Fibroblast of lung (primary cell): Measurements from ENCODE around the gene NIT2. TPM values are rescaled to one million over a fixed set of nuclear protein-coding genes. Genes with fewer than 3 reads are reported as not detected.

ENCODE experiments used
- DNase-seq, 2 donors: peaks; one replicate each; pipeline versions ENCODE4 v3.0.0 to v3.0.0-alpha.2; 2010; ENCODE audit warnings: low read depth in 2 of 2
- H2AFZ ChIP-seq: 2 replicates; pipeline ENCODE4 v1.5.1; 2012; ENCODE audit warnings: low read length, control low read depth, inconsistent platforms
- H3K27ac ChIP-seq: 2 replicates; pipeline ENCODE4 v1.5.1; 2011; ENCODE audit warnings: low read length, control low read depth; ENCODE audit not compliant: insufficient read depth
- H3K27me3 ChIP-seq: 2 replicates; pipeline ENCODE4 v1.5.1; 2011; ENCODE audit warnings: mild to moderate bottlenecking, low read length; ENCODE audit not compliant: control insufficient read depth, insufficient read depth
- H3K36me3 ChIP-seq: 2 replicates; pipeline ENCODE4 v1.5.1; 2011; ENCODE audit warnings: low read length; ENCODE audit not compliant: control insufficient read depth, insufficient read depth
- H3K4me1 ChIP-seq: 2 replicates; pipeline ENCODE4 v1.5.1; 2011; ENCODE audit warnings: low read length; ENCODE audit not compliant: control insufficient read depth, insufficient read depth; ENCODE audit errors: extremely low read depth
- H3K4me2 ChIP-seq: 2 replicates; pipeline ENCODE4 v1.5.1; 2011; ENCODE audit warnings: low read length, control low read depth; ENCODE audit not compliant: insufficient read depth; ENCODE audit errors: extremely low read depth
- H3K4me3 ChIP-seq, 4 experiments: fragments of 200-600 bp in 1 of 4; sonication (generic) in 1 of 4; replicated peaks in 1 of 4; 2 replicates each; pipeline ENCODE4 v1.5.1; 2011 to 2016; ENCODE audit warnings: low read length in 4 of 4, low read depth in 3 of 4, mild to moderate bottlenecking in 3 of 4, control low read depth in 2 of 4, inconsistent platforms in 1 of 4, mixed read lengths in 1 of 4; ENCODE audit not compliant: insufficient read depth in 1 of 4; ENCODE audit errors: control extremely low read depth in 1 of 4
- H3K79me2 ChIP-seq: 2 replicates; pipeline ENCODE4 v1.5.1; 2012; ENCODE audit warnings: mild to moderate bottlenecking, low read length, inconsistent platforms; ENCODE audit not compliant: control insufficient read depth, insufficient read depth
- H3K9ac ChIP-seq: 2 replicates; pipeline ENCODE4 v1.5.1; 2011; ENCODE audit warnings: mild to moderate bottlenecking, low read length, control low read depth; ENCODE audit not compliant: insufficient read depth
- H3K9me3 ChIP-seq: 2 replicates; pipeline ENCODE4 v1.5.1; 2012; ENCODE audit warnings: low read depth, low read length; ENCODE audit not compliant: control insufficient read depth, insufficient read depth
- H4K20me1 ChIP-seq: 2 replicates; pipeline ENCODE4 v1.5.1; 2011; ENCODE audit warnings: low read length; ENCODE audit not compliant: control insufficient read depth, insufficient read depth; ENCODE audit errors: extremely low read depth
- EZH2 ChIP-seq: IDR thresholded peaks from 2 replicates; pipeline ENCODE4 v1.5.1; 2012; ENCODE audit warnings: low read length, control low read depth, mild to moderate bottlenecking; ENCODE audit errors: missing control alignments
- polyA plus RNA-seq, 2 donors: library from polyadenylated mRNA; depleted of rRNA in 1 of 2; stranded (reverse) in 1 of 2; unstranded in 1 of 2; fragments of >200 nt; gene quantifications; 2 replicates each; pipeline ENCODE4 v1.2.1, GENCODE V29; 2011 to 2012; ENCODE audit warnings: missing spikeins in 1 of 2
- total RNA-seq: library from RNA; depleted of rRNA; stranded (reverse); fragments of >200 nt; gene quantifications from 2 replicates; pipeline ENCODE4 v1.2.1, GENCODE V29; 2014
- TF ChIP-seq, protein P1 (sequence below), 2 donors: IDR thresholded peaks in 1 of 2; conservative IDR thresholded peaks in 1 of 2; 1 replicate in 1 of 2; 2 replicates in 1 of 2; pipeline ENCODE4 v1.5.1; 2011 to 2012; ENCODE audit warnings: low read length in 2 of 2, control low read depth in 1 of 2, inconsistent platforms in 1 of 2, low read depth in 1 of 2, mild to moderate bottlenecking in 1 of 2

The NIT2 gene
- total and polyA plus RNA-seq, 2 donors (not counting 1 experiment from before 2014, with no cell fraction given) = 13.4 to 53.8 TPM

DNA sequence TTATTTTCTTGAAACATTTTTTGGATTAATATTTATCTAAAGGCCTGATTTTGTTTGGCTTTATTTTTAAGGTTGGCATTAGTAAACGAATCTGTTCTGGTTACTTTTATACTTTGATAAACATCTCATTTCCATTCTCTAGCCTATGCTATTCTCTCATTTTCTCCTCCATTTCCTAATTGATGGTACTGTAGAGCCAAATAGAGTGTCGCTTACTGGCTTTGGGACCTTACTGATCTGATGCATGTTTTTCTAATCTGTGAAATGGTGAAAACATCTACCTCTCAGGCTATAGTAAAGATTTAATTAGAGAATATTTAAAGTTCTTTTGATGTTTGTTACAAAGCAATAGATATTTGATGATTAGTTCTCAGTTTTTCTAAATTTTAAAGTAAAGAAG is 68.3 kb downstream of the NIT2 start:
- no peak for DNase-seq
- no peaks in the 10 kb centered on the region for H3K27me3 ChIP-seq
- peak overlapping the region; percentile 90 for H3K4me2 ChIP-seq
- H3K9me3 ChIP-seq = no peaks in the 10 kb centered on the region
- no peaks in the 10 kb centered on the region for H3K36me3 ChIP-seq
- TF ChIP-seq, protein P1, sequence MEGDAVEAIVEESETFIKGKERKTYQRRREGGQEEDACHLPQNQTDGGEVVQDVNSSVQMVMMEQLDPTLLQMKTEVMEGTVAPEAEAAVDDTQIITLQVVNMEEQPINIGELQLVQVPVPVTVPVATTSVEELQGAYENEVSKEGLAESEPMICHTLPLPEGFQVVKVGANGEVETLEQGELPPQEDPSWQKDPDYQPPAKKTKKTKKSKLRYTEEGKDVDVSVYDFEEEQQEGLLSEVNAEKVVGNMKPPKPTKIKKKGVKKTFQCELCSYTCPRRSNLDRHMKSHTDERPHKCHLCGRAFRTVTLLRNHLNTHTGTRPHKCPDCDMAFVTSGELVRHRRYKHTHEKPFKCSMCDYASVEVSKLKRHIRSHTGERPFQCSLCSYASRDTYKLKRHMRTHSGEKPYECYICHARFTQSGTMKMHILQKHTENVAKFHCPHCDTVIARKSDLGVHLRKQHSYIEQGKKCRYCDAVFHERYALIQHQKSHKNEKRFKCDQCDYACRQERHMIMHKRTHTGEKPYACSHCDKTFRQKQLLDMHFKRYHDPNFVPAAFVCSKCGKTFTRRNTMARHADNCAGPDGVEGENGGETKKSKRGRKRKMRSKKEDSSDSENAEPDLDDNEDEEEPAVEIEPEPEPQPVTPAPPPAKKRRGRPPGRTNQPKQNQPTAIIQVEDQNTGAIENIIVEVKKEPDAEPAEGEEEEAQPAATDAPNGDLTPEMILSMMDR (conservative IDR thresholded peaks at IDR 0.05 in 1 of 2, IDR thresholded peaks at IDR 0.05 in 1 of 2; ENCODE audit: low read depth in 1 of 2, low read length in 2 of 2) = no peak
- no peak for TF ChIP-seq EZH2
- H3K9ac ChIP-seq = peak overlapping the region; percentile 0
- peaks cover 47% of the 10 kb centered on the region for H3K79me2 ChIP-seq
- H3K27ac ChIP-seq = peak overlapping the region; percentile 98
- H2AFZ ChIP-seq = peak overlapping the region; percentile 15
- peak overlapping the region; percentile 71 to 97 (median 89) for H3K4me3 ChIP-seq
- no peaks in the 10 kb centered on the region for H4K20me1 ChIP-seq
- no peaks in the 10 kb centered on the region for H3K4me1 ChIP-seq

GRCh38 chr3:100403362-100404249 is 69.0 kb downstream of the NIT2 start:
- Histone ChIP-seq H3K4me1 (no peaks in the 10 kb centered on the region), H3K36me3 (no peaks in the 10 kb centered on the region), H4K20me1 (no peaks in the 10 kb centered on the region), H3K4me2 (peak overlapping the region; percentile 90), H3K9me3 (no peaks in the 10 kb centered on the region), H3K27me3 (no peaks in the 10 kb centered on the region), H2AFZ (peak overlapping the region; percentile 10), H3K27ac (peak overlapping the region; percentile 98), H3K9ac (no peak overlapping the region), H3K4me3 (peak overlapping the region; percentile 71 to 97 (median 89)), H3K79me2 (peaks cover 42% of the 10 kb centered on the region)
- TF ChIP-seq, protein P1 (conservative IDR thresholded peaks at IDR 0.05 in 1 of 2, IDR thresholded peaks at IDR 0.05 in 1 of 2; ENCODE audit: low read depth in 1 of 2, low read length in 2 of 2) = no peak
- no peak for TF ChIP-seq EZH2
- DNase-seq = peak in 1 of 2 donors; percentile 28

DNA sequence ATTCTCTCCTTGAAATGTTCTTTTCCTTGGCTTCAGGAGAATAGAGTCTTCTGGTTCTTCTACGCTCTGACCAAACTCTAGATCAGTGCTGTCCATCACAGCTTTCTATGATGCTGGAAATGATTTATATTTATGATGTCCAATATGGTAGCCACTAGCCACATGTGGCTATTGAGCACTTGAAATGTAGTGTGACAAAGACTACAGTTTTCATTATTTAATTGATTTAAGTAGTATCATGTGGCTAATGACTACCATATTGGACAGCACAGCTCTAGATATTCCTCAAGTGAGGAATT is 69.6 kb downstream of the NIT2 start:
- H3K27me3 ChIP-seq = no peaks in the 10 kb centered on the region
- no peaks in the 10 kb centered on the region for H3K9me3 ChIP-seq
- H4K20me1 ChIP-seq = no peaks in the 10 kb centered on the region
- H3K4me2 ChIP-seq = peak overlapping the region; percentile 90
- H3K79me2 ChIP-seq = peaks cover 36% of the 10 kb centered on the region
- H3K4me1 ChIP-seq = no peaks in the 10 kb centered on the region
- H3K9ac ChIP-seq = no peak overlapping the region
- TF ChIP-seq, protein P1 (conservative IDR thresholded peaks at IDR 0.05 in 1 of 2, IDR thresholded peaks at IDR 0.05 in 1 of 2; ENCODE audit: low read depth in 1 of 2, low read length in 2 of 2) = no peak
- TF ChIP-seq EZH2 = no peak
- H2AFZ ChIP-seq = no peak overlapping the region
- no peaks in the 10 kb centered on the region for H3K36me3 ChIP-seq
- DNase-seq = no peak
- no peak overlapping the region for H3K27ac ChIP-seq
- peak overlapping the region in 1 of 4 experiments; percentile 71 for H3K4me3 ChIP-seq
